Mesenchymal stem cell (in vitro differentiated cells and primary cell): ENCODE data around the gene MTSS2.

ENCODE experiments used
- DNase-seq: peaks from one replicate; pipeline ENCODE4 v3.0.0-alpha.2; 2013
- H2AFZ ChIP-seq: one replicate; pipeline ENCODE4 v1.6.1; 2013; ENCODE audit warnings: low read depth, mild to moderate bottlenecking, control low read depth, inconsistent platforms, low read length, moderate library complexity
- H2AK5ac ChIP-seq: 2 replicates; pipeline ENCODE4 v1.6.1; 2013; ENCODE audit warnings: low read length, moderate library complexity, mild to moderate bottlenecking, inconsistent platforms; ENCODE audit not compliant: severe bottlenecking
- H2BK120ac ChIP-seq: one replicate; pipeline ENCODE4 v1.6.1; 2013; ENCODE audit warnings: low read depth, mild to moderate bottlenecking, inconsistent platforms, low read length, moderate library complexity
- H2BK12ac ChIP-seq, 2 experiments: one replicate each; pipeline ENCODE4 v1.6.1; 2013; ENCODE audit warnings: inconsistent platforms in 2 of 2, low read length in 2 of 2, mild to moderate bottlenecking in 2 of 2, moderate library complexity in 2 of 2, control low read depth in 1 of 2
- H2BK15ac ChIP-seq: one replicate; pipeline ENCODE4 v1.6.1; 2013; ENCODE audit warnings: mild to moderate bottlenecking, low read depth, inconsistent platforms; ENCODE audit not compliant: poor library complexity, severe bottlenecking
- H2BK5ac ChIP-seq: 2 replicates; pipeline ENCODE4 v1.6.1; 2013; ENCODE audit warnings: low read depth, mild to moderate bottlenecking, low read length, control low read depth, inconsistent platforms; ENCODE audit not compliant: poor library complexity, severe bottlenecking
- H3K14ac ChIP-seq, 2 experiments: one replicate each; pipeline ENCODE4 v1.6.1; 2013; ENCODE audit warnings: inconsistent platforms in 2 of 2, low read length in 2 of 2, control low read depth in 1 of 2, mild to moderate bottlenecking in 1 of 2, moderate library complexity in 1 of 2
- H3K18ac ChIP-seq, 2 experiments: one replicate each; pipeline ENCODE4 v1.6.1; 2013; ENCODE audit warnings: inconsistent platforms in 2 of 2, low read length in 2 of 2, control low read depth in 1 of 2, low read depth in 1 of 2, mild to moderate bottlenecking in 1 of 2
- H3K23ac ChIP-seq, 2 experiments: one replicate each; pipeline ENCODE4 v1.6.1; 2013; ENCODE audit warnings: inconsistent platforms in 2 of 2, low read length in 2 of 2, mild to moderate bottlenecking in 2 of 2, moderate library complexity in 2 of 2, control low read depth in 1 of 2
- H3K27ac ChIP-seq: 2 replicates; pipeline ENCODE4 v1.5.1; 2013; ENCODE audit warnings: mild to moderate bottlenecking, moderate library complexity, low read length, control low read depth, inconsistent platforms; ENCODE audit not compliant: poor library complexity, severe bottlenecking
- H3K27me3 ChIP-seq, 2 experiments: 2 replicates each; pipeline versions ENCODE4 v1.6.1 to v1.7.0; 2013; ENCODE audit warnings: low read length in 2 of 2, mild to moderate bottlenecking in 2 of 2, moderate library complexity in 2 of 2, control low read depth in 1 of 2, inconsistent platforms in 1 of 2; ENCODE audit not compliant: control insufficient read depth in 1 of 2, insufficient read depth in 1 of 2
- H3K36me3 ChIP-seq, 2 experiments: 2 replicates each; pipeline versions ENCODE4 v1.6.1 to v1.7.0; 2013; ENCODE audit warnings: low read length in 2 of 2, control low read depth in 1 of 2, inconsistent platforms in 1 of 2, low read depth in 1 of 2, mild to moderate bottlenecking in 1 of 2; ENCODE audit not compliant: insufficient read depth in 2 of 2, control insufficient read depth in 1 of 2
- H3K4ac ChIP-seq, 2 experiments: one replicate each; pipeline ENCODE4 v1.6.1; 2013; ENCODE audit warnings: inconsistent platforms in 2 of 2, low read length in 2 of 2, mild to moderate bottlenecking in 2 of 2, moderate library complexity in 2 of 2, control low read depth in 1 of 2, low read depth in 1 of 2
- H3K4me1 ChIP-seq: 2 replicates; pipeline ENCODE4 v1.6.1; 2013; ENCODE audit warnings: low read depth, low read length, control low read depth; ENCODE audit not compliant: control insufficient read depth, insufficient read depth
- H3K4me2 ChIP-seq: 2 replicates; pipeline ENCODE4 v1.6.1; 2013; ENCODE audit warnings: low read length, mild to moderate bottlenecking, inconsistent platforms; ENCODE audit not compliant: poor library complexity, severe bottlenecking
- H3K4me3 ChIP-seq, 2 experiments: 2 replicates each; pipeline versions ENCODE4 v1.5.1 to v1.7.0; 2013; ENCODE audit warnings: low read length in 2 of 2, mild to moderate bottlenecking in 2 of 2, control low read depth in 1 of 2, low read depth in 1 of 2; ENCODE audit not compliant: insufficient read depth in 1 of 2
- H3K79me1 ChIP-seq: replicated peaks from 2 replicates; pipeline ENCODE4 v1.6.1; 2013; ENCODE audit warnings: mild to moderate bottlenecking, control low read depth, low read length, inconsistent platforms; ENCODE audit not compliant: poor library complexity, severe bottlenecking
- H3K9ac ChIP-seq: 2 replicates; pipeline ENCODE4 v1.7.0; 2013; ENCODE audit warnings: mild to moderate bottlenecking, low read length, moderate library complexity
- H3K9me3 ChIP-seq: 2 replicates; pipeline ENCODE4 v1.7.0; 2013; ENCODE audit warnings: mild to moderate bottlenecking, low read length; ENCODE audit not compliant: control insufficient read depth
- H4K8ac ChIP-seq: one replicate; pipeline ENCODE4 v1.6.1; 2013; ENCODE audit warnings: inconsistent platforms, mild to moderate bottlenecking, low read length, moderate library complexity
- H4K91ac ChIP-seq: one replicate; pipeline ENCODE4 v1.6.1; 2013; ENCODE audit warnings: mild to moderate bottlenecking, low read length, inconsistent platforms
- WGBS: methylation state at CpG from one replicate; pipeline ENCODE4 v1.1.7; 2013; ENCODE audit warnings: mixed read lengths; 5-methylcytosine and 5-hydroxymethylcytosine counted together

The MTSS2 gene

GRCh38 chr16:70677499-70678120, 8.2 kb downstream of the MTSS2 start:
- H2AFZ ChIP-seq, result no peak overlapping the region
- H2BK12ac ChIP-seq, result no peak overlapping the region
- peaks cover 71 to 76% of the 10 kb centered on the region in 2 experiments for H3K36me3 ChIP-seq
- no peak overlapping the region for H3K4me3 ChIP-seq
- no peak overlapping the region for H4K8ac ChIP-seq
- peaks cover 25% of the 10 kb centered on the region for H3K4me1 ChIP-seq
- no peak overlapping the region for H4K91ac ChIP-seq
- H3K9me3 ChIP-seq, result no peaks in the 10 kb centered on the region
- no peak overlapping the region for H3K9ac ChIP-seq
- no peak overlapping the region for H2AK5ac ChIP-seq
- WGBS, result 97% methylated on average over 15 of the region's 15 CpGs
- H2BK5ac ChIP-seq, result no peak overlapping the region
- no peak overlapping the region for H3K27ac ChIP-seq
- H3K18ac ChIP-seq, result no peak overlapping the region
- H2BK15ac ChIP-seq, result no peak overlapping the region
- H3K79me1 ChIP-seq, result peaks cover 55% of the 10 kb centered on the region
- H3K27me3 ChIP-seq, result no peaks in the 10 kb centered on the region
- no peak for DNase-seq
- no peak overlapping the region for H3K23ac ChIP-seq
- no peak overlapping the region for H3K4me2 ChIP-seq
- no peak overlapping the region for H3K14ac ChIP-seq
- H2BK120ac ChIP-seq, result no peak overlapping the region
- H3K4ac ChIP-seq, result no peak overlapping the region

DNA sequence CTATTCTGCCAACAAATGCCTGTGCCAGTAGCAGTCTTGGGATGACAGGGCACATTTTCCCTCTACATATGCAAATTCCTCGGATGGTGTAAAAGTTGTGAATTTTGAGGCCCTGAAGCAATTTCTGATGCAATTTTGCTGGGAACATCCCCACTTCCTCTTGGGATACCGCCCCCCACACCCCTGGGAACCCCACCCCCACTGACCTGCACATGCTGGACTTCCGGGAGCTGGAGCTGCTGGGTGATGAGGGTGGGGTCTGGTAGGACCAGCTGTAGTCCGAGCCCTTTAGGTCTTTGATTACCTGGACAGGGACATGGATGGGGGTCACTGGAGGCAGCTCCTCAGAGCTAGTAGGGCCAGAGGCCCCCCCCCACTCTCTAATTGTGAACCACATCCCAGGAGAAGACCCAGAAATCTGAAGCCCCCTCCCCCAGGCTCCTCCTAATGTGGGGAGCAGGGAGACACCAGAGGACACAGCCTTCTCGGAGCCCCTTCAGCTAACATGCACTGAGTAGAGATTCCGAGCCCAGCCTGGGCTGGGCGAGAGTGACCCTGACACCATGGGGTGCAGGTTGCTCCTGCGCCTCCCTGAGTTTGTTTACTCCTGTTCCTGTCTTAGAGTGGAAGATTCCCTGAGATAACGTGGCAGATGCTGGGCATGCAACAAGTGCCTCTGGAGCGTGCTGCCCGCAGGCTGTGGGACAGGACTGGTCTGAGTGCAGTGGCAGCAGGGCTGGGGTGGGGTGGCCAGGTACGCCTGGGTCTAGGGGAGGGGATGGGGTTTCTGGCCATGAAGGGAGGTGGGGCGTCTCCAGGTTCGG, 9.0 kb downstream of the MTSS2 start:
- Histone ChIP-seq H3K14ac (no peak overlapping the region), H3K18ac (no peak overlapping the region), H3K4me2 (no peak overlapping the region), H4K91ac (no peak overlapping the region), H2BK12ac (no peak overlapping the region), H2BK15ac (no peak overlapping the region), H2AFZ (no peak overlapping the region), H2AK5ac (no peak overlapping the region), H3K4me1 (peaks cover 20% of the 10 kb centered on the region), H3K79me1 (peaks cover 55% of the 10 kb centered on the region), H3K4ac (no peak overlapping the region), H3K23ac (no peak overlapping the region), H3K4me3 (no peak overlapping the region), H2BK5ac (no peak overlapping the region), H3K9ac (peak overlapping the region; percentile 24), H3K27me3 (no peaks in the 10 kb centered on the region), H3K9me3 (no peaks in the 10 kb centered on the region), H3K27ac (no peak overlapping the region), H2BK120ac (no peak overlapping the region), H4K8ac (no peak overlapping the region), H3K36me3 (peaks cover 71 to 82% of the 10 kb centered on the region in 2 experiments)
- WGBS, result 95% methylated on average over 9 of the region's 14 CpGs
- DNase-seq, result no peak

DNA sequence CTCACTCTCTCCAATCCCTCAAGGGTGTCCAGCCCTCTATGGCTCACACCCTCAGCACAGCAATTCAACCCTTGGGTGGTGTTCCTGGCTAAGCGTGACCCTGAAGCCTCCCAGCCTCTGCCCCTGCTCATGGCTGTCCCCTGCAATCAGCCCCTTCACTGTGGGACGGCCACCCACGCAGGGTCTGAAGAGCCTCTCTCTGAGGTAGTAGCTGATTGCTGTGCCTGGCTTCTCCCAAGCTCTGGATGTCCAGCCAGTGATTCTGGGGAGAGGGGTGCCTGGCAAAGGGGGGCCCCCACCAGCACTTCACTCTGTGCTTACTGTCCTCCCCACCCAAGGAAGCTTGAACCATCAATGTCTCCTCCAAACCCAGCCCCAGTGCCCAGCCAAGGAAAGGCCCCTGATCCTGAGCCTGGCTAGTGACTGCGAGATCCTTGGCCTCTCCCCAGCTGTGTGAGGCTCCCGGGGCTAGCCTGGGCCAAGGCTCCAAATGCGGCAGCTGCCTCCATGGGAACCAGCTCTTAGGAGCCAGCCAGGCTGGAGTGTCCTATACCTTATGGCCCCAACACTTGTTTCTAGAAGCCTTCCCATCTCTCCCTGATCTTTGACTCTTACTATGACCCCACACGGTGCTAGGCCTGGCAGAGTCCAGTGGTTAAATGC, 9.9 kb downstream of the MTSS2 start:
- Histone ChIP-seq H3K36me3 (peaks cover 73 to 90% of the 10 kb centered on the region in 2 experiments), H2BK12ac (peak overlapping the region in 1 of 2 experiments; percentile 16), H2BK120ac (no peak overlapping the region), H3K18ac (no peak overlapping the region), H3K4me2 (no peak overlapping the region), H3K4me1 (peaks cover 11% of the 10 kb centered on the region), H3K27ac (no peak overlapping the region), H3K27me3 (no peaks in the 10 kb centered on the region), H3K4ac (no peak overlapping the region), H3K14ac (no peak overlapping the region), H2AK5ac (no peak overlapping the region), H2BK5ac (no peak overlapping the region), H2AFZ (no peak overlapping the region), H4K8ac (no peak overlapping the region), H3K4me3 (no peak overlapping the region), H4K91ac (no peak overlapping the region), H3K23ac (no peak overlapping the region), H3K9me3 (no peaks in the 10 kb centered on the region), H2BK15ac (no peak overlapping the region), H3K9ac (peak overlapping the region; percentile 24), H3K79me1 (peaks cover 51% of the 10 kb centered on the region)
- 95% methylated on average over 7 of the region's 7 CpGs for WGBS
- no peak for DNase-seq
